Retinal pigment epithelial cell (primary cell): ENCODE measurements around the gene DNAH10.

Experiments used
- DNase-seq: peaks from one replicate; pipeline ENCODE4 v3.0.0-alpha.2; 2010; ENCODE audit warnings: low read depth
- H3K4me3 ChIP-seq: 2 replicates; pipeline ENCODE4 v1.5.1; 2011; ENCODE audit warnings: mild to moderate bottlenecking, low read length, control low read depth, moderate library complexity
- TF ChIP-seq, protein P1 (sequence below): conservative IDR thresholded peaks from 2 replicates; pipeline ENCODE4 v1.5.1; 2011; ENCODE audit warnings: low read depth, low read length, control low read depth, inconsistent platforms

DNAH10 gene

DNA sequence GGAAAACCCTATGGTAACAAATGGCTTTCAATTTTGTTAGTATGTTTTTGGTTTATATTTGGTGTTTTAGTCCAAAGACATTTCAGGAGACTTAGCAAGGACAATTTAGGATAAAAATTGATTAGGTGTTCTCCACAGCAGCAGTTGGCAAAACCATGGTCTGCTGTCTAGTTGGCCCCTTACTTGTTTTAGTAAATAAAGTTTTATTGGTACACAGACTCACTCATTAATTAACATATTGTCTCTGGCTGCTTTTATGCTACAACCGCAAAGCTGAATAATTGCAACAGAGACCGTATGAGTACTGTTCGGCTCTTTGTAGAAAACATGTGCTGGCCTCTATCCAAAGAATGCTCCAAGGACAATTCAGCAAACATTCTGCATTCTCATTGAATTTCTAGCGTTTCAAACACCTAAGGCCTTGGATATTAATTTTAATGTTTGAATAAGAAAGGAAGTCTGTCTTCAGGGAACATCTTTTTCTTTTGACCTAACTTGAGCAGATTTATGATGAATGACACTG is 132.8 kb downstream of the DNAH10 start:
- TF ChIP-seq, protein P1, sequence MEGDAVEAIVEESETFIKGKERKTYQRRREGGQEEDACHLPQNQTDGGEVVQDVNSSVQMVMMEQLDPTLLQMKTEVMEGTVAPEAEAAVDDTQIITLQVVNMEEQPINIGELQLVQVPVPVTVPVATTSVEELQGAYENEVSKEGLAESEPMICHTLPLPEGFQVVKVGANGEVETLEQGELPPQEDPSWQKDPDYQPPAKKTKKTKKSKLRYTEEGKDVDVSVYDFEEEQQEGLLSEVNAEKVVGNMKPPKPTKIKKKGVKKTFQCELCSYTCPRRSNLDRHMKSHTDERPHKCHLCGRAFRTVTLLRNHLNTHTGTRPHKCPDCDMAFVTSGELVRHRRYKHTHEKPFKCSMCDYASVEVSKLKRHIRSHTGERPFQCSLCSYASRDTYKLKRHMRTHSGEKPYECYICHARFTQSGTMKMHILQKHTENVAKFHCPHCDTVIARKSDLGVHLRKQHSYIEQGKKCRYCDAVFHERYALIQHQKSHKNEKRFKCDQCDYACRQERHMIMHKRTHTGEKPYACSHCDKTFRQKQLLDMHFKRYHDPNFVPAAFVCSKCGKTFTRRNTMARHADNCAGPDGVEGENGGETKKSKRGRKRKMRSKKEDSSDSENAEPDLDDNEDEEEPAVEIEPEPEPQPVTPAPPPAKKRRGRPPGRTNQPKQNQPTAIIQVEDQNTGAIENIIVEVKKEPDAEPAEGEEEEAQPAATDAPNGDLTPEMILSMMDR, result no peak
- H3K4me3 ChIP-seq, result no peak overlapping the region
- no peak for DNase-seq

DNA sequence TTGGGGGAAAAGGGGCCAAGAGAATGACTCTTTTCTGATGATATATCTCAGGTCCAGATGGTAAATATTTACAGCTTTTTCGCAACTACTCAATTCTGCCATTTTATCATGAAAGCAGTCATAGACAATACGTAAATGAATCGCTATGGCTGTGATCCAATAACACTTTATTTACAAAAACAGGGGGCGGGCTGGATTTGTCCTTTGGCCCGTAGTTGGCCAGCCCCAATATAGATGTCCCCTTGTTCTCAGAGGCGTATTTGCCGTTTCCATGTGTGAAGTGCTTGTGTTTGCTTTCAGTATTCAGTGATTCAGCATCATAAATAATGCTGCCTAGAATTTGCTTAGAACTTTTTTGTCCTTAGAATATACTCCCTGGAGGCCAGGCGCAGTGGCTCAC is 133.3 kb downstream of the DNAH10 start:
- H3K4me3 ChIP-seq, result no peak overlapping the region
- TF ChIP-seq, protein P1, result no peak
- no peak for DNase-seq

DNA sequence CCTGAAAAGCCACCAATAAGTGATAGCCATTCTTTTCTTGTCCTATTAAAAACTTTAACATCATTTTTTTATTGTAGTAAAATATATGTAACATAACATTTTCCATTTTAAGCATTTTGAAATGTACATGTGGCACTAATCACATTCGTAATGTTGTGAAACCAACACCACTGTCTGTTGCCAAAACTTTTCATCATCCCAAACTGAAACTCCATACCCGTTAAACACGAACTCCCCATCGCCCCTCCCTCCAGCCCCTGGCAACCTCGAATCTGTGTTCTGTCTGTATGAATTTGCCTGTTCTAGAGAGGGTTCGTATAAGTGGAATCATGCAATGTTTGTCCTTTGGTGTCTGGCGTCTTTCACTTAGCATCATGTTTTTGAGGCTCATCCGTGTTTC is 134.7 kb downstream of the DNAH10 start:
- no peak for DNase-seq
- TF ChIP-seq, protein P1, result no peak
- no peak overlapping the region for H3K4me3 ChIP-seq

DNA sequence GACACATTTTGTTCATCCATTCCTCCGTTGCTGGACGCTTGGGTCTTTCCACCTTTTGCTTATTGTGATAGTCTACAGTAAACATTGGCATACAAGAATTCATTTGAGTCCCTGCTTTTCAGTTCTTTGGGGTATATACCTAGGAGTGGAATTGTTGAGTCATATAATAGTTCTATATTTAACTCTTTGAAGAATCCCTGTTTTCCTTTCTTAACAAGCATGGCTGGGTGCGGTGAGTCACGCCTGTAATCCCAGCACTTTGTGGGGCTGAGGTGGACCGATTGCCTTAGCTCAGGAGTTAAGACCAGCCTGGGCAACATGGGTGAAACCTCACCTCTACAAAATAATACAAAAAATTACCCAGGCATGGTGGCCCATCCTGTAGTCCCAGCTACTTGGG is 135.1 kb downstream of the DNAH10 start:
- DNase-seq, result peak; percentile 62
- H3K4me3 ChIP-seq, result no peak overlapping the region
- TF ChIP-seq, protein P1, result no peak

DNA sequence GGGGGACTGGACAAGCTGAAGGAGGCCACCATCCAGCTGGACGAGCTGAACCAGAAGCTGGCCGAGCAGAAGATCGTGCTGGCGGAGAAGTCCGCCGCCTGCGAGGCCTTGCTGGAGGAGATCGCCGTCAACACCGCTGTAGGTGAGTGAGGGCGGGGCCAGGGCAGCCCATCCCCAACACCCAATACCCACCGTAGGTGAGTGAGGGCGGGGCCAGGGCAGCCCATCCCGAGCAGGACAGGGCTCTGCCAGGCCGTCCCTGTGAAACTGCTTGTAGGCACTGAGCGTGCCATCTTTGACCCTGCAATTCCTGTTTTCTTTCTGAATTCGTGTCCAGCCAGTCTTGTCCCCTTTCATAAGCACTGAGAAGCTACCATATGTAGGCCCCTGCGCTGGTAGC is 136.6 kb downstream of the DNAH10 start:
- no peak overlapping the region for H3K4me3 ChIP-seq
- TF ChIP-seq, protein P1, result no peak
- no peak for DNase-seq

DNA sequence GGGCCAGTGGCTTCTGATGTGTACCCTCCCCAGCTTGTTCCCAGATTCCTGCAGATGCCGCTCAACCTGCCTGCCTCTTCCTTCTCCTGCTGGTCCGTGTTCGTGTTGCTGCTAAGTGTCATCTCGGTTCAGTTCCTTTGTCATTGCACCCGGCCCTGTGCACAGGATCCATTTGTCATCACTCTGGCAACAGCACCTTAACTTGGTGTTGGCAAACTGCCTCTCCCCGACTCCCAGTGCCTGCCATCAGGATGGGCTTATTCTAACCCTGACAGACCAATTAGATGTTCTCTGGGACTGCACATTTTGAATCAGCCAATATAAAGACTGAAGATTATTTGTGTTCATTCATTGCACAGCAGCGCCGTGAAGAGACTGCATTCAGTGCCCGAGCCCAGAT is 137.3 kb downstream of the DNAH10 start:
- TF ChIP-seq, protein P1, result no peak
- no peak overlapping the region for H3K4me3 ChIP-seq
- DNase-seq, result no peak

DNA sequence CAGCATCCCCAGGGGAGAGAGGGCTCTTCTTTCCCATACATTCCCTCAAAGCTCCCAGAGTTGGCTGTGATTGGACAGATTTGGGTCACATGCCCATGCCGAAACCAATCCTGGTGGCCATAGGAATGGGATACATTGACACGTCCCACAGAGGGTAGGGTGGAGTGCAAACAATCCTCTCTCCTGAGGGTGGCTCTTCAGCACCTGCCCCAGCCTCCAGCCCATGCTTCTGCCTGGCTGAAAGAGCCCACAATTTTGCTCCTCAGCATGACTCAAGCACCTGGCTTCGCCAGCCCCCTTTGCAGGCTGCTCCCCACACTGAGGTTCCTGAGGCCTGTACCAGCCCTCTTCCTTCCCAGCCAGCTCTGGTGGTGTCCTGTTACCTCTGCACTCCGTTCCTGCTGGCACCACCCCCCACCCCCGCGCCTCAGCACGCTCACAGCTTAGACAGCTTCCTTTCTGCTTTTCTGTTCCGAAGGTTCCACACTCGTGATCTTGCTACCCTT is 138.8 kb downstream of the DNAH10 start:
- DNase-seq, result no peak
- TF ChIP-seq, protein P1, result no peak
- H3K4me3 ChIP-seq, result no peak overlapping the region
